ENCODE results near the gene GPR101.

Gene GPR101
- 0 to 0.03 (median 0) reads per million in 18 experiments for total RNA-seq

- no peak for DNase-seq
Observed at GRCh38 chrX:137033774-137034507, at the start of gene GPR101. Gene GPR101, minus strand, starts transcription at chrX:137033995. Its CDS starts 2,321 bp downstream, at chrX:137031674.

DNA sequence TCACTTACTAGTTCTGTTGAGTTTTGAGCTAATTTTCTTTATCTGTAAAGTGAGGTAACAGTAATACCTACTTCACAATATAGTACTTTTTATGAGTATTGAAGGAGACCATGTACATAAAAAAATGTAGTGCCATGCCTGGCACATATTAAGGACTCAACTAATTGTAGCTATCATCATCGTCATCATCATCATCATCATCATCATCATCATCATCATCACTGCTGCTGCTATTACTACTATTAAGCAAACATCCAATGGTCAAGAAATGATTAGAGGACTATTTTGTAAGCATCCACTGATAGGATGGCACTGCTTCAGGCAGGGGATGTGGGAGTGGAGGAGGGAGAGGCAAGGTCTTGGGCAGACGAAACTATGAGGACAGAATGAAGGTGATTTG is 47.4 kb upstream of the GPR101 start:
- no peak for DNase-seq

GRCh38 chrX:137072396-137072795 is 38.6 kb upstream of the GPR101 start:
- DNase-seq, result no peak

GRCh38 chrX:137071596-137071995 is 37.8 kb upstream of the GPR101 start:
- no peak for DNase-seq

DNA sequence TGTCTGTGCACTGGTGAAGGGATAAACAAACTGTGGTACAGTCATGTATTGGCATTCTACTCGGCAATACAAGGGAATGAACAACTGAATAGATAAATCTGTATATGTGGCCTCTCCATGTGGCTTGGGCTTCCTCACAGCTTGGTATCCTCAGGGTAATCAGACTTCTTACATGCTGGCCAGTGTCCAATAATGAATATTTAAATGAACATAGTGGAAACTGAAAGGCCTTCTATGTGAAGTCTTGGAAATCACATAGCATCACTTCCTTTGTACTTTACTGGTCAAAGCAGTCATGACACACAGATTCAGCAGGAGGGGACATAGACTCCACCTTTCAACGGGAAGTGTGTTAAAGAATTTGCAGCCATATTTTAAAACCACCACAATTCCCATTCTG is 33.4 kb upstream of the GPR101 start:
- no peak for DNase-seq

GRCh38 chrX:137062915-137063617 is 29.3 kb upstream of the GPR101 start:
- no peak for DNase-seq

DNA sequence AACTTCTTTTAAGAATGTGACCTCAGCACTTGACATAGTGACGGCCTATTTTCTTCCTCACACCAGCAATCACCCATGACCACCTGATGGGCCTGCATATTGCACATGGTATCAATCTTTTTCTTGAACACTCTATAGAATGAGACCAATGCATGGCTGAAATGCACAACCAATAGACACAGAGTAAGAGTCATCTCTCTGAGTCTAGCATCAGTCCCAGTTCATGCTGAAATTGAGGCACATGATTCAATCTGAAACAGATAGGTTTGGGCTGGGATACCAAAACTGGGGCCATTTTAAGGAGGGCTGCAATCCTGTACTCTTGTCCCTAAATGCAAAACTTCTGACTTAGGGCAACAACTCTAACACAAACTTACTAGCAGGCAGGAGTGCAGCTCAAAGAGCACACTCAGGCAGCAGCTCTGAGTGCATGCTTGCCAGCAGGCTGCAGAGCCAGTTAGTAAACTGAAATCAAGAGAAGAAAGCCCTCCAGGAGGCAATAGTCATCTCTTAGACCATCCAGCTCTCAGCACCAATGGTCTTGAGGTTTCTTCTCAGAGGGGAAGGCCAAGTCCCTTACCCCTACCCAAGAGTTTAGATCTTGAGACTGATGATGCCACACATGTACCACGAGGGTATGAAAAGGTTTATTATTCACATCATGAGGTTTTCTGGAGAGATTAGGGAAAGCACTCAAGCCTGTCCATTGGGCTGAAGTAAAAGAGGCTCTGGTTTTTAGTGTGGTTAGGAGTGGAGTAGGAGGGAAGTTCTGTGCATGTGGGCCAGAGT is 24.7 kb upstream of the GPR101 start:
- no peak for DNase-seq

DNA sequence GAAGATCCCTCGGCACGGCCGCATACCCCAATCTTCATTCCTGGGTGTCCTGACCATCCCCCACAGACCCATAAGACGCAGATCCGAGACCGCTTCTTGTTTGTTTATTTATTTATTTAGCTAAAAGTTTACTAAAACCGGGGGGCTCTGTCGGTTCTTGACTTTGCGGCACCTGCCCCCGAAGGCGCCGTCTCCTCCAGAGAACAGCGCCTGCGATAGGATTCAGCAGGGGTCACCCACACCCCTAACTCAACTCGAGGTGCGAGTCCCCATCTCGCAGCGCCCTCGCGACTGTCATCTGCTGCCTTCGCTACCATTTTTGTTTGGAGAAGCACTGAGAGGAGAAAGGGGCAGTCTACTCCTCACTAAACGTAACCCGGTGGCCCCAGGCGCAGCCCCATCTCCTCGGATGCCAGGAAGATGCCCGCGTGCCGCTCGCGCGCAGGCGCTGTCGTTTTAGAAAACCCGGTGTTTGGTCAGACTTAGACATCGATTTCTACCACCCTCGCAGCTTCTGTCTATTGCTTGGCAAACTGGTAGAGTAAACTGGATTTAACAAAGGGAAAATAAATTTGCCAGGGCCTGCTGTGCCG is 18.9 kb upstream of the GPR101 start:
- no peak for DNase-seq

DNA sequence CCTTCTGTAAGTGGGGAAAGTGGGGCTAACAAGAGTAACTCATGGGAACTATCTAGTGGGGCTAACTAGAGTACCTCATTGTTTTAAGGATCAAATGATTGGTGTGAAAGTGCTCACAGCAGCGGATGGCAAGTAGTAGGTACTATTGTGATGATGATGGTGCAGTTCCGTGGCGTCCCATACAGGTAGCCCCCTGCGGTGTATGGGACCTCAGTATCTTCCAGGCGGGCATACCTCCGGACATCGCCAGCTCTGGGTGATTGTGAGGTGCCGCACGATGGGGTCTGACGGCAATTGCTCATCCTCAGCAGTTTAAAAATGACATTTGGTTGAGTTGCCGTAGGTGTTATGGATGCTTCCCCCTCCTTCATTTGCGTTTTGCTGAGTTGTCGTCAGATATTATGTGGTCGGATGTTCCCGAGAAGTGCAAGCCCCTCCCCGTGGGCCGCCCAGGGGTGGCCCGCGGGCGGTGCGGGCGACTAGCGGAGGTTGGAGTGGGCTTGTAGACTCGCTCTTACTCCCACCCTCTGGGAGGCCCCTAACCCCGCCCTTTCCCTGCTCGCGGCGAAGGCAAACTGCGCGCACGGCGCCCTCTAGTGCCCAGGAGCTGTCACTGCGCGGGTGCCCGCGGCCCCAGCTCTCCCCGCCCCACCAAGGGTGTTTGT is 18.3 kb upstream of the GPR101 start:
- peak; percentile 22 to 23 for DNase-seq

DNA sequence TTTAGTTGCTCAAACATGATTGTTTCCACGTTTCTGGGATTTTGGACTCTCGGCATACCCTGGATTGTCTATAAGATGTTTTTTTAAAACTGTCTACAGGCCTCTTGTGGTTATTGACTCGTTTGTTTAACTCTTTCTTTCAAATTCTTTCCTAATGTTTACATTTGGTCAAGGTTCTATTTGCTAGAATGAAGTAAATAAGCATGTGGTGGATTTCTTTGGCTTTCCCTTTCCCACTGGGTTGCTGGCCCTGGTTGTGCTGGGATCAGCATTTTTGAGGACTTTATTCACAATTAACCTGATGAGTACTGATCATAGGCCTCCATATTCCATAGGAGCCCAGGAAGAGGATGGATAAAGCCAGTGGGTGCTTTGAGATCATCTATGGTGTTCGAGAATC is 11.1 kb upstream of the GPR101 start:
- DNase-seq, result no peak

GRCh38 chrX:137043736-137044135 is 9.9 kb upstream of the GPR101 start:
- no peak for DNase-seq

DNA sequence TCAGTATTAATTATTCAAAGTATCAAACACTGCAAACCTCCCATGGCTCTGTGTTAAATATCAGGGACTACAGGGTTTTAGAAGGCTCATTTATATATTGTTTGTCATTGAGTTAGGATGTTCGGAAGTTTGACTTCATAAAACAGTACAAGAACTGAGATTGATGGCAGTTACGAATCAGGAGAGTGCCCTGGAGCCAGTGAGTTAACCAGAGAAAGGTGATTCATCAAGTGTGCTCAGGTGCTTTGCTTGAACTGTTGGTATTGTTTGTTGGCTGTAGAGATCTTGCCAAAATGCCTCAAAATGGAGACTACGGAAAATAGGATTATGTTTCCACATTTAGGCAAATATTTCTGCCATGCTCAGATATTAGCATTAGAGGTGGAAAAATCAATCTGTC is 7.5 kb upstream of the GPR101 start:
- DNase-seq, result no peak

DNA sequence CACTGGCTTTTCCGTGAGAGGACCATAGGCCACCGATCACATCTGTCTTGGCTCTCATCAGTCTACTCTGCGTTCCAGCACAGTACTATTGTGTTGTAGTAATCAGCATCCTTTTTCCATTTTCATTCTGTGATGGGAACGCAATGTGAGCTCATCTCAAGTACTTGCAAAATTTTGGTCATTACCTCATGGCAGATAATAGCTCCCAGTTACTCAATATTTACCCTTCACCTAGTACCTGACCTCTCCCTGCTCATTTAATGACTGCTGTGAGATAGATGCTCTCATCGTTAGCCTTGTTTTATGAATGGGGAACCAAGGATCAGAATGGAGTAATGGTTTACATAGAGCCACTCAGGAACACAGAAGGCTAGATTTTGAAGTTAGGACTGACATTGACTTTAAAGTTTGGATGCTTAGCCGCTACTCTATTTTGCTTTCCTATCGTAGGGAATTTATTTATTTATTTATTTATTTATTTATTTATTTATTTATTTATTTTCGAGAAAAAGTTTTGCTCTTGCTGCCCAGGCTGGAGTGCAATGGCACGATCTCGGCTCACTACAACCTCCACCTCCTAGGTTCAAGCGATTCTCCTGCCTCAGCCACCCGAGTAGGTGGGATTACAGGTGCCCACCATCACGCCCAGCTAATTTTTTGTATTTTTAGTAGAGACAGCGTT is 6.5 kb upstream of the GPR101 start:
- no peak for DNase-seq

- no peak for DNase-seq
Observed at GRCh38 chrX:137034508-137034872, 695 bp upstream of the GPR101 start.

- no peak for DNase-seq
Observed at GRCh38 chrX:137032841-137033773, 688 bp downstream of the GPR101 start.

DNA sequence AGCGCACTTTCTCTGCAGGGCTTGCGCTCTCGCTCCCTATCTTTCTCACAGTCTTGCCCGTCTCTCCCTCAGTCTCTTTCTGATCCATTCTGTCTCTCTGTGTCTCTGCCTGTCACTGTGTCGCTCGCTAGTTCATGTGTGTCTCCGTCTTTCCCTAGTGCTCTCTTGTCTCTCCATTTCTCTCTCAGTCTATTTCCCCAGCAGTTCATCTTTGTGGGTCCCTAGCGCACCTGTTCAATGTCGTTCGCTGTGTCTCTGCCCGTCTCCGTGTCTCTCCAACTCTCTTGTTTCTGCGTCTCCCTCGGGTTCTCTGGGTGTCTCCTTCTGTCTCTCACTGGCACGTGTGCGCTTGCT is 1.5 kb downstream of the GPR101 start:
- DNase-seq, result no peak

- peak in 1 of 2 donors; percentile 2 for DNase-seq
Observed at GRCh38 chrX:137031517-137032340, 2.1 kb downstream of the GPR101 start.

GRCh38 chrX:137031039-137031438 is 2.8 kb downstream of the GPR101 start:
- DNase-seq, result no peak

GRCh38 chrX:137028699-137029098 is 5.1 kb downstream of the GPR101 start:
- DNase-seq, result no peak

- DNase-seq, result no peak
Observed at GRCh38 chrX:137025930-137026329, 7.9 kb downstream of the GPR101 start.

All from inflammatory macrophage (primary cell).